Measurements from ENCODE around the gene SIGLEC12. TPM values are rescaled to one million over a fixed set of nuclear protein-coding genes. Genes with fewer than 3 reads are reported as not detected.

SIGLEC12 gene
- total and polyA plus RNA-seq, 2 of the 13 experiments (the other 11 are each of a cell fraction or from before 2014, with no cell fraction given): not detected

GRCh38 chr19:51473009-51473707 lies 28.4 kb downstream of the SIGLEC12 start (continued):
- TF ChIP-seq SNAPC4 (CRISPR knock-in tag; IDR thresholded peaks at IDR 0.05) (no peak), FOXJ3 (CRISPR knock-in tag; IDR thresholded peaks at IDR 0.05; ENCODE audit: borderline replicate concordance) (no peak), CTCF (CRISPR knock-in tag; IDR thresholded peaks at IDR 0.05) (peak; percentile 82), ZBTB33 (CRISPR knock-in tag; IDR thresholded peaks at IDR 0.05) (peak; percentile 52; the same call in 1 of the 2 replicates), RAD21 (CRISPR knock-in tag; IDR thresholded peaks at IDR 0.05) (peak; percentile 56), SMC3 (IDR thresholded peaks at IDR 0.05; ENCODE audit: low read length) (peak; percentile 88), IRF1 (CRISPR knock-in tag; IDR thresholded peaks at IDR 0.05; ENCODE audit: low read depth) (no peak), KIAA2018 (CRISPR knock-in tag; IDR thresholded peaks at IDR 0.05; ENCODE audit: borderline replicate concordance) (no peak), ZNF232 (CRISPR knock-in tag; IDR thresholded peaks at IDR 0.05; ENCODE audit: borderline replicate concordance) (no peak), ZNF761 (CRISPR knock-in tag; conservative IDR thresholded peaks at IDR 0.05) (no peak)

All from HepG2 (cell line).